Activated T-helper 2 cell treated with anti-CD3 and anti-CD28 coated beads, Interferon-gamma antibody, Interleukin-2, Interleukin-4, amounts not matched to agents 10 μg/mL and 5 μg/mL and 100 μg/mL, durations not matched to agents 14 hours and 24 hours and 36 hours (primary cell): ENCODE measurements around the gene C21orf58. TPM values are rescaled to one million over a fixed set of nuclear protein-coding genes. Genes with fewer than 3 reads are reported as not detected.

ENCODE experiments used
- DNase-seq: peaks from one replicate; pipeline ENCODE4 v3.0.0; 2021; ENCODE audit warnings: low spot score
- H3K27ac Mint-ChIP-seq: one replicate; pipeline ENCODE4 v1.8.0; 2021; ENCODE audit warnings: mixed read lengths
- H3K27me3 Mint-ChIP-seq: one replicate; pipeline ENCODE4 v1.8.0; 2021; ENCODE audit warnings: low read depth, mixed read lengths
- H3K36me3 Mint-ChIP-seq: one replicate; pipeline ENCODE4 v1.8.0; 2021; ENCODE audit warnings: low read depth, mixed read lengths
- H3K4me1 Mint-ChIP-seq: one replicate; pipeline ENCODE4 v1.8.0; 2021; ENCODE audit warnings: low read depth, mixed read lengths
- H3K4me3 Mint-ChIP-seq: one replicate; pipeline ENCODE4 v1.8.0; 2021; ENCODE audit warnings: low read depth, mild to moderate bottlenecking, moderate library complexity, mixed read lengths
- H3K9me3 Mint-ChIP-seq: one replicate; pipeline ENCODE4 v1.8.0; 2021; ENCODE audit warnings: mixed read lengths
- intact Hi-C: fragments of 100-400 bp; cut with micrococcal nuclease; formaldehyde crosslinking; loops from one replicate; pipeline ENCODE4 v1.15.1; 2023
- total RNA-seq: library from RNA; stranded (reverse); gene quantifications from 2 replicates; pipeline ENCODE4 v1.2.3, GENCODE V29; 2022

Gene C21orf58
- total RNA-seq, 1 donor from 2014 or later, result 32.8 TPM

- Mint-ChIP-seq H3K36me3 (peaks cover 43% of the 10 kb centered on the region), H3K9me3 (no peaks in the 10 kb centered on the region), H3K4me3 (no peak overlapping the region), H3K27me3 (no peaks in the 10 kb centered on the region), H3K4me1 (peaks cover 9% of the 10 kb centered on the region), H3K27ac (peak overlapping the region; percentile 52)
- intact Hi-C loops, result no loop called here
- no peak for DNase-seq
Observed at GRCh38 chr21:46295177-46295770, 28.4 kb downstream of the C21orf58 start.

- Mint-ChIP-seq H3K27ac (no peak overlapping the region), H3K36me3 (peaks cover 41% of the 10 kb centered on the region), H3K9me3 (no peaks in the 10 kb centered on the region), H3K4me3 (no peak overlapping the region), H3K27me3 (no peaks in the 10 kb centered on the region), H3K4me1 (peaks cover 11% of the 10 kb centered on the region)
- intact Hi-C loops, result no loop called here
- no peak for DNase-seq
Observed at GRCh38 chr21:46294647-46295176, 29.0 kb downstream of the C21orf58 start.

- Mint-ChIP-seq H3K4me1 (peaks cover 19% of the 10 kb centered on the region), H3K36me3 (peaks cover 40% of the 10 kb centered on the region), H3K27ac (no peak overlapping the region), H3K9me3 (no peaks in the 10 kb centered on the region), H3K4me3 (no peak overlapping the region), H3K27me3 (no peaks in the 10 kb centered on the region)
- DNase-seq, result no peak
- intact Hi-C loops, result no loop called here
Observed at GRCh38 chr21:46291561-46291960, 32.1 kb downstream of the C21orf58 start.

GRCh38 chr21:46289655-46290179, 34.0 kb downstream of the C21orf58 start:
- intact Hi-C loops, result no loop called here

GRCh38 chr21:46287541-46287940, 36.1 kb downstream of the C21orf58 start:
- Mint-ChIP-seq H3K4me1 (peaks cover 41% of the 10 kb centered on the region), H3K4me3 (no peak overlapping the region), H3K9me3 (no peaks in the 10 kb centered on the region), H3K36me3 (peaks cover 59% of the 10 kb centered on the region), H3K27me3 (no peaks in the 10 kb centered on the region), H3K27ac (no peak overlapping the region)
- intact Hi-C loops, result no loop called here
- no peak for DNase-seq

More at GRCh38 chr21:46289655-46290179, 34.0 kb downstream of the C21orf58 start:
- Mint-ChIP-seq H3K4me1 (peaks cover 25% of the 10 kb centered on the region), H3K4me3 (no peak overlapping the region), H3K9me3 (no peaks in the 10 kb centered on the region), H3K36me3 (peaks cover 42% of the 10 kb centered on the region), H3K27me3 (no peaks in the 10 kb centered on the region), H3K27ac (no peak overlapping the region)
- no peak for DNase-seq

GRCh38 chr21:46286648-46287002, 37.0 kb downstream of the C21orf58 start:
- Mint-ChIP-seq H3K9me3 (no peaks in the 10 kb centered on the region), H3K36me3 (peaks cover 57% of the 10 kb centered on the region), H3K27ac (peak overlapping the region; percentile 99), H3K4me3 (peak overlapping the region; percentile 98), H3K4me1 (peaks cover 41% of the 10 kb centered on the region), H3K27me3 (no peaks in the 10 kb centered on the region)
- intact Hi-C loops, result loop anchor here (1.0 kb wide), 3 partner anchors 10 to 57 kb away; partner anchors contain the start of gene PCNT
- DNase-seq, result no peak

GRCh38 chr21:46285761-46286647, 37.7 kb downstream of the C21orf58 start, which contains the start of gene YBEY:
Gene YBEY, plus strand, starts transcription at chr21:46286342. Its CDS starts 572 bp downstream, at chr21:46286914.
- H3K27ac Mint-ChIP-seq, result peak within 1 kb of the TSS; percentile 99
- no peaks in the 10 kb centered on the region for H3K9me3 Mint-ChIP-seq
- H3K4me1 Mint-ChIP-seq, result peaks cover 41% of the 10 kb centered on the region
- DNase-seq, result peak; percentile 85
- intact Hi-C loops, result loop anchor here (1.0 kb wide), 3 partner anchors 10 to 57 kb away; partner anchors contain the start of gene PCNT
- peak within 1 kb of the TSS; percentile 98 for H3K4me3 Mint-ChIP-seq
- H3K27me3 Mint-ChIP-seq, result no peaks in the 10 kb centered on the region
- peaks cover 56% of the 10 kb centered on the region for H3K36me3 Mint-ChIP-seq

GRCh38 chr21:46285206-46285661, 38.4 kb downstream of the C21orf58 start, which contains the start of gene MCM3AP:
Gene MCM3AP, minus strand, starts transcription at chr21:46285611. Its CDS starts 325 bp downstream, at chr21:46285286.
- Mint-ChIP-seq H3K9me3 (no peaks in the 10 kb centered on the region), H3K4me3 (peak within 1 kb of the TSS; percentile 98), H3K4me1 (peaks cover 42% of the 10 kb centered on the region), H3K27me3 (no peaks in the 10 kb centered on the region), H3K36me3 (peaks cover 59% of the 10 kb centered on the region), H3K27ac (peak within 1 kb of the TSS; percentile 99)
- intact Hi-C loops, result no loop called here
- no peak for DNase-seq

- Mint-ChIP-seq H3K4me1 (peaks cover 40% of the 10 kb centered on the region), H3K4me3 (peak overlapping the region; percentile 93), H3K36me3 (peaks cover 61% of the 10 kb centered on the region), H3K9me3 (no peaks in the 10 kb centered on the region), H3K27me3 (no peaks in the 10 kb centered on the region), H3K27ac (no peak overlapping the region)
- intact Hi-C loops, result no loop called here
- no peak for DNase-seq
Observed at GRCh38 chr21:46284733-46285132, 38.9 kb downstream of the C21orf58 start.

GRCh38 chr21:46284077-46284644, 39.5 kb downstream of the C21orf58 start:
- Mint-ChIP-seq H3K9me3 (no peaks in the 10 kb centered on the region), H3K4me1 (peaks cover 38% of the 10 kb centered on the region), H3K27me3 (no peaks in the 10 kb centered on the region), H3K36me3 (peaks cover 64% of the 10 kb centered on the region), H3K27ac (peak overlapping the region; percentile 83), H3K4me3 (peak overlapping the region; percentile 93)
- intact Hi-C loops, result no loop called here
- no peak for DNase-seq

GRCh38 chr21:46274797-46275390, 48.8 kb downstream of the C21orf58 start:
- DNase-seq, result no peak
- H3K4me3 Mint-ChIP-seq, result no peak overlapping the region
- H3K4me1 Mint-ChIP-seq, result no peaks in the 10 kb centered on the region
- no peaks in the 10 kb centered on the region for H3K9me3 Mint-ChIP-seq
- peaks cover 64% of the 10 kb centered on the region for H3K36me3 Mint-ChIP-seq
- no peaks in the 10 kb centered on the region for H3K27me3 Mint-ChIP-seq
- intact Hi-C loops, result no loop called here
- no peak overlapping the region for H3K27ac Mint-ChIP-seq

GRCh38 chr21:46273341-46273740, 50.3 kb downstream of the C21orf58 start:
- Mint-ChIP-seq H3K4me3 (no peak overlapping the region), H3K4me1 (no peaks in the 10 kb centered on the region), H3K36me3 (peaks cover 61% of the 10 kb centered on the region), H3K27me3 (no peaks in the 10 kb centered on the region), H3K27ac (no peak overlapping the region), H3K9me3 (no peaks in the 10 kb centered on the region)
- no peak for DNase-seq
- intact Hi-C loops, result no loop called here
